Fibroblast of the aortic adventitia (primary cell): ENCODE results near the gene DGLUCY. TPM values are rescaled to one million over a fixed set of nuclear protein-coding genes. Genes with fewer than 3 reads are reported as not detected.
A peak's percentile ranks its signal among the peaks of the same experiment; 100 is the strongest.

Experiments used
- DNase-seq: peaks from one replicate; pipeline ENCODE4 v3.0.0-alpha.2; 2010; ENCODE audit warnings: low read depth
- H3K4me3 ChIP-seq: 2 replicates; pipeline ENCODE4 v1.5.1; 2011; ENCODE audit warnings: low read depth, mild to moderate bottlenecking, control low read depth, low read length, moderate library complexity
- CTCF ChIP-seq: IDR thresholded peaks from 2 replicates; pipeline ENCODE4 v1.5.1; 2011; ENCODE audit warnings: mild to moderate bottlenecking, low read length, control low read depth, inconsistent platforms; ENCODE audit not compliant: insufficient read depth
- total RNA-seq: library from RNA; depleted of rRNA; stranded (reverse); fragments of >200 nt; gene quantifications from 2 replicates; pipeline ENCODE4 v1.2.3, GENCODE V29; 2012; ENCODE audit warnings: low replicate concordance

Gene DGLUCY
- total RNA-seq, 1 donor: 42.6 TPM

DNA sequence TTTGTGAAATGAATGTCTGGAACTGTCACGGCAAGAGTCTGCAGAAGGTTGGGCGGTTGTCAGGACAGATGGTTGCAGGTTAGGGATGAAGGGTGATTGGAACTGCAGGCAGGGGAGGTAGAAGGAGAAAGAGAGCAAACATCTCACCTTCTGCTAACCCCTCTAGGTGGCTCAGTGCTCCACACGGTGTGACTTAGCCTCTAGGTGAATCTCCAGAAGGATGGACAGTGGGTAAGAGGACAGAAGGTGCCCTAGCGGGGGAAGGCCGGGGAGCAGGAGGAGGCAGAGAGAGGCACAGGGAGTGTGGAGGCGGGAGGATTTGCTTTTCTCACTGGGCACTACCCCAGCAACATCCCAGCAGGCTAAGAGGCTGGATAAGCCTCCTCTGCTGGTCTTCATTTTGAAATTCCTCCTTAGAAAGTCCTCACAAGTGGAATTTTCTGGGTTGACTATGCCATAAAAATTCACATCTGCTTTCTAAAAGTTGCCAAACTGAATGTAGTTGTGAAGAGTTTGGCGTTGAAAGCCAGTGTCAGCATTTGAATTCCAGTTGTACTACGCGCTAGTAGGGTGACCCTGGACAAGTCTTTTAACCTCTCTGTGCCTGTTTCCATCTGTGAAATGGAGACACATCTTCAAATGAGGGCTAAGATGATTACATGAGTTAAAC, 141.3 kb downstream of the DGLUCY start:
- no peak for TF ChIP-seq CTCF
- no peak overlapping the region for H3K4me3 ChIP-seq
- DNase-seq: peak; percentile 31

DNA sequence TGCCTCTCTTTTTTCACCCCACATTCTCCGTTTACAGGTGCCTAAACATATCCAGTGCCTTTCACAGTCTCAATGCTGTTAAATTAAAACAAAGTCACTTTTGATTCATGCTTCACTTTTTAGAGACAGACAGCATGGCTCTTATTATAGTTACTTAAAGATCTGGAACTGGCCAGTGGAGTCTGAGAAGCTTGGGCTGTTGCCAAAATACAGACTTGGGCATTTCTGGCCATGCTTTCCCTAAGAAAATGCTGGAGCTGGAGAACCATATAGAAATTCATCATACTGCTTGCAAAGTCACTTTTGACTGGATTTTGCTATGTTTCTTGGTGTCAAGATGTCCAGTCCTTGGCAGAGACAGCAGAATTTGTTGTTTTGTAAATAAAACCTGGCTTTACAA, 142.8 kb downstream of the DGLUCY start:
- TF ChIP-seq CTCF: no peak
- no peak overlapping the region for H3K4me3 ChIP-seq
- peak; percentile 52 for DNase-seq

GRCh38 chr14:91257328-91258010, 143.6 kb downstream of the DGLUCY start:
- H3K4me3 ChIP-seq: no peak overlapping the region
- no peak for DNase-seq
- no peak for TF ChIP-seq CTCF

DNA sequence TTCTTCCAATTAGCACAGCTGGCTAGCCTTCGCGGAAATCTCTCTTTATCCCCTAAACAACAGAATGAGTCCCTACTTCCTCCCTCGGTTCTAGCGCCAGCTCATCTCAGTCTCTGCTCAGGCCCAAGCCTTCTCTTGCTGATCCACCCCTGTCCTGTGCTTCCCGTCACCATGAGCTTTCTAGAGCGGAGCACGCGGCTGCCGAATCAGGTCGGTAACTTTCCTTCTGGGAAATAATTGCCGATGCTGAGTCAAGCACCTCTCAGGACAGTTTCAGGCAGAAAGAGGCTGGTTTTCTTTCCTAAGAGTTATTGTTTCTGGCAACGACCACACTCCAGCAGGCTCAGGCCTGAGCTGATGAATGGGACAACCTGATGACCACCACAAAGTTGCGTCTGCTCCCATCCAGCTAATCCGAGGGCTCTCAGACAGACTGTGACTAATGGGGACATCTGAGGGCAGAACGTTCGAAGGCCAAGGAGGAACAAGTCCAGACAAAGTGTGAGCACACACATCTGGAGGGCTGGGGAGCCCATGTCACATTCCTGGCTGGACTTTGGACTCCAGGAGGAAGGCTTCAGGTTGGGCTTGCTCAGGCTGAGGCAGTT, 144.2 kb downstream of the DGLUCY start:
- no peak for TF ChIP-seq CTCF
- no peak overlapping the region for H3K4me3 ChIP-seq
- DNase-seq: peak; percentile 90

GRCh38 chr14:91258876-91259275, 145.0 kb downstream of the DGLUCY start:
- no peak for TF ChIP-seq CTCF
- H3K4me3 ChIP-seq: no peak overlapping the region
- no peak for DNase-seq

DNA sequence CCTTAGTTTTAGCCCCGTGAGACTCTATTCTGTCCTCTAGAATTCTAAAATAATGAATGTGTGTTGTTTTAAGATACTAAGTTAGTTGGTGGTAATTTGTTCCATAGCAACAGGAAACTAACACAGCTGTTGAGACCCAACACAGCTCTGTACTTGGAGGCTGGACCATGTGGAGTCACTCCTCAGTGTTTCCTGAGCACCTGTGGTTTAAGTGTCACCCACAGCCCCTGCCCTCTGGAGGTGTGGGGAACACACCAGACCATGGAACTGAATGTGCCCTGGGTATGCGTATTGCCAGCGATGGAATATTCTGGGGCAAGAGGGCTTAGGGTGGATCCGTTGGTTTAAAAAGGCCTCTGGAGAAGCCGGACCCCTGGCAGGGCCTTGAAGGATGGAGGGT, 147.2 kb downstream of the DGLUCY start:
- TF ChIP-seq CTCF: no peak
- H3K4me3 ChIP-seq: no peak overlapping the region
- DNase-seq: no peak
